Omental fat pad (tissue), 4 donors: Measurements from ENCODE around the gene LDLRAD2. TPM values are rescaled to one million over a fixed set of nuclear protein-coding genes. Genes with fewer than 3 reads are reported as not detected.
"Not testable (repeated sequence)": the region's sequence is repeated elsewhere in the genome, so short reads cannot be mapped to it uniquely, and the experiment has no call there.

Experiments used
- ATAC-seq: fragments of 150-250 bp; one replicate; pipeline ENCODE4 v1.9.1; 2016; ENCODE audit warnings: mild to moderate bottlenecking, moderate library complexity; ENCODE audit not compliant: low FRiP score
- DNase-seq: peaks from one replicate; pipeline ENCODE4 v3.0.0-alpha.2; 2019; ENCODE audit warnings: low spot score
- CTCF ChIP-seq, 3 donors: fragments of 450-650 bp; IDR thresholded peaks; one replicate each; pipeline ENCODE4 v1.5.1; 2016 to 2017; ENCODE audit warnings: antibody characterized with exemption in 3 of 3, mild to moderate bottlenecking in 3 of 3, moderate library complexity in 2 of 3
- total RNA-seq, 4 donors: library from RNA; depleted of rRNA; stranded (reverse); fragments of >200 nt; gene quantifications; one replicate each; pipeline ENCODE4 v1.1.0, GENCODE V29; 2016

The LDLRAD2 gene
- total RNA-seq: not detected

GRCh38 chr1:21811875-21812305 is at the start of gene LDLRAD2:
LDLRAD2 (plus strand) TSS chr1:21812265; CDS start chr1:21812452, 187 bp downstream.
- no peak for DNase-seq
- no peak for ATAC-seq
- TF ChIP-seq CTCF (IDR thresholded peaks at IDR 0.05): no peak

- no peak for DNase-seq
- no peak for TF ChIP-seq CTCF (IDR thresholded peaks at IDR 0.05)
- ATAC-seq: no peak
These were observed 48.8 kb upstream of the LDLRAD2 start for GRCh38 chr1:21763236-21763635.

GRCh38 chr1:21763694-21764419 is 48.2 kb upstream of the LDLRAD2 start:
- DNase-seq (no peak), ATAC-seq (no peak)
- TF ChIP-seq CTCF (IDR thresholded peaks at IDR 0.05): no peak

GRCh38 chr1:21764615-21765423 is 47.2 kb upstream of the LDLRAD2 start:
- DNase-seq (no peak), ATAC-seq (peak; percentile 51)
- TF ChIP-seq CTCF (IDR thresholded peaks at IDR 0.05): no peak

GRCh38 chr1:21766210-21766609 is 45.9 kb upstream of the LDLRAD2 start:
- ATAC-seq: no peak
- TF ChIP-seq CTCF (IDR thresholded peaks at IDR 0.05): no peak

GRCh38 chr1:21767106-21767505 is 45.0 kb upstream of the LDLRAD2 start:
- not testable (repeated sequence) for ATAC-seq

More at GRCh38 chr1:21766210-21766609, 45.9 kb upstream of the LDLRAD2 start:
- DNase-seq: no peak

GRCh38 chr1:21770201-21770600 is 41.9 kb upstream of the LDLRAD2 start:
- no peak for ATAC-seq
- DNase-seq: no peak
- TF ChIP-seq CTCF (IDR thresholded peaks at IDR 0.05): no peak

More at GRCh38 chr1:21767106-21767505, 45.0 kb upstream of the LDLRAD2 start:
- not testable (repeated sequence) for DNase-seq

- DNase-seq, ATAC-seq: not testable (repeated sequence)
These were observed 41.5 kb upstream of the LDLRAD2 start for GRCh38 chr1:21770602-21771001.

- not testable (repeated sequence) for ATAC-seq, DNase-seq
These were observed 40.4 kb upstream of the LDLRAD2 start for GRCh38 chr1:21771672-21772071.
